ENCODE data around the gene CSNK2B. TPM values are rescaled to one million over a fixed set of nuclear protein-coding genes. Genes with fewer than 3 reads are reported as not detected.
A peak's percentile ranks its signal among the peaks of the same experiment; 100 is the strongest.

Gene CSNK2B
- total and polyA plus RNA-seq, 10 of the 15 experiments (the other 5 are each of a cell fraction or from before 2014, with no cell fraction given), result 56.3 to 405 (median 286) TPM

DNA sequence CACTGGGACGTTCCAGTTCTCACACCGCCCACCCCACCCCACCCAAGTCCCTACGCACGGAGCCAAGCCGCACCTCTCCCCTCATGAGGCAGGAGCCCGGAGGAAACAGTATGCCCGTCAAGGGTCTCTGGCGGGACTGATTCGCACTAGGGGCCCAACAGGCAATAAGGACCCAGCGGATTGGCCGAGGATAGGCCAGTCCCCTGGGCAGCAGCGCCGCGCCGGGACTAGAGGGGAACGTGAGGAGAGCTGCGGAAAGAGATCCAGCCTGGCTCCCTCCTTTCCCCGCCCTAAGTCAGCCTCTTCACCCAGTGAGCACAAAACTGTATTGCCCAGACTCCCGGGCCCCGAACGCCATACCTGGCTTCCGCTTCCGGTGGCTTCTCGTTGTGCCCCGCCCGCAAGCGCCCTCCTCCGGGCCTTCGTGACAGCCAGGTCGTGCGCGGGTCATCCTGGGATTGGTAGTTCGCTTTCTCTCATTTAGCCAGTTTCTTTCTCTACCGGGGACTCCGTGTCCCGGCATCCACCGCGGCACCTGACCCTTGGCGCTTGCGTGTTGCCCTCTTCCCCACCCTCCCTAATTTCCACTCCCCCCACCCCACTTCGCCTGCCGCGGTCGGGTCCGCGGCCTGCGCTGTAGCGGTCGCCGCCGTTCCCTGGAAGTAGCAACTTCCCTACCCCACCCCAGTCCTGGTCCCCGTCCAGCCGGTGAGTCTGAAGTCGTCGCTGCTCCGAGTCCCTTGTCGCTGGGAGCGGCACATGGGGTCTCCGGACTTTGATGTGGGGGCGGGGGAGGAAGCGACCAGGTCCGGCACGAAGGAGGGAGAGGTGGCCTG, at the start of gene CSNK2B (continued):
- TF ChIP-seq, protein P1, sequence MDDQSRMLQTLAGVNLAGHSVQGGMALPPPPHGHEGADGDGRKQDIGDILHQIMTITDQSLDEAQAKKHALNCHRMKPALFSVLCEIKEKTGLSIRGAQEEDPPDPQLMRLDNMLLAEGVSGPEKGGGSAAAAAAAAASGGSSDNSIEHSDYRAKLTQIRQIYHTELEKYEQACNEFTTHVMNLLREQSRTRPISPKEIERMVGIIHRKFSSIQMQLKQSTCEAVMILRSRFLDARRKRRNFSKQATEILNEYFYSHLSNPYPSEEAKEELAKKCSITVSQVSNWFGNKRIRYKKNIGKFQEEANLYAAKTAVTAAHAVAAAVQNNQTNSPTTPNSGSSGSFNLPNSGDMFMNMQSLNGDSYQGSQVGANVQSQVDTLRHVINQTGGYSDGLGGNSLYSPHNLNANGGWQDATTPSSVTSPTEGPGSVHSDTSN (IDR thresholded peaks at IDR 0.05; ENCODE audit: insufficient replicate concordance, low read depth, low read length), result no peak
- TF ChIP-seq BACH1 (IDR thresholded peaks at IDR 0.05; ENCODE audit: borderline replicate concordance) (no peak; the same call in 1 of the 2 replicates), NFYA (IDR thresholded peaks at IDR 0.05; ENCODE audit: borderline replicate concordance, low read depth, low read length) (no peak), POLR2AphosphoS5 (IDR thresholded peaks at IDR 0.05; ENCODE audit: low read length) (peak; percentile 93), NFYB (IDR thresholded peaks at IDR 0.05; ENCODE audit: insufficient read depth, low read depth, low read length) (0 out of 2 replicates have a peak, but pooled peaks have one; percentile 28), PAX5 (IDR thresholded peaks at IDR 0.05; ENCODE audit: borderline replicate concordance, low read depth, low read length) (no peak), HDAC6 (IDR thresholded peaks at IDR 0.05; ENCODE audit: unreplicated experiment) (no peak), DPF2 (IDR thresholded peaks at IDR 0.05) (no peak), SRF (IDR thresholded peaks at IDR 0.05; ENCODE audit: low read depth in 2 of 2, low read length in 2 of 2) (peak; percentile 90 to 94), MEF2A (IDR thresholded peaks at IDR 0.05; ENCODE audit: insufficient read depth, low read depth, low read length) (no peak), EZH2 (IDR thresholded peaks at IDR 0.05; ENCODE audit: borderline replicate concordance, control insufficient read depth, low read depth, low read length) (no peak), ZNF274 (IDR thresholded peaks at IDR 0.05; ENCODE audit: insufficient read depth, insufficient read length) (no peak), PAX8 (IDR thresholded peaks at IDR 0.05) (no peak), RELA (IDR thresholded peaks at IDR 0.05; ENCODE audit: borderline replicate concordance, partially characterized antibody) (no peak), ZNF622 (IDR thresholded peaks at IDR 0.05) (no peak), RAD51 (IDR thresholded peaks at IDR 0.05) (peak; percentile 70), MTA3 (IDR thresholded peaks at IDR 0.05; ENCODE audit: borderline replicate concordance, low read length) (no peak), NR2F1 (conservative IDR thresholded peaks at IDR 0.05) (peak; percentile 59)
- TF ChIP-seq, protein P2, sequence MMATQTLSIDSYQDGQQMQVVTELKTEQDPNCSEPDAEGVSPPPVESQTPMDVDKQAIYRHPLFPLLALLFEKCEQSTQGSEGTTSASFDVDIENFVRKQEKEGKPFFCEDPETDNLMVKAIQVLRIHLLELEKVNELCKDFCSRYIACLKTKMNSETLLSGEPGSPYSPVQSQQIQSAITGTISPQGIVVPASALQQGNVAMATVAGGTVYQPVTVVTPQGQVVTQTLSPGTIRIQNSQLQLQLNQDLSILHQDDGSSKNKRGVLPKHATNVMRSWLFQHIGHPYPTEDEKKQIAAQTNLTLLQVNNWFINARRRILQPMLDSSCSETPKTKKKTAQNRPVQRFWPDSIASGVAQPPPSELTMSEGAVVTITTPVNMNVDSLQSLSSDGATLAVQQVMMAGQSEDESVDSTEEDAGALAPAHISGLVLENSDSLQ (IDR thresholded peaks at IDR 0.05), result peak; percentile 72
- TF ChIP-seq, protein P3, sequence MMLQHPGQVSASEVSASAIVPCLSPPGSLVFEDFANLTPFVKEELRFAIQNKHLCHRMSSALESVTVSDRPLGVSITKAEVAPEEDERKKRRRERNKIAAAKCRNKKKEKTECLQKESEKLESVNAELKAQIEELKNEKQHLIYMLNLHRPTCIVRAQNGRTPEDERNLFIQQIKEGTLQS (IDR thresholded peaks at IDR 0.05; ENCODE audit: borderline replicate concordance, extremely low read depth, low read depth, low read length), result peak; percentile 54; the same call in 1 of the 2 replicates
- TF ChIP-seq, protein P4, sequence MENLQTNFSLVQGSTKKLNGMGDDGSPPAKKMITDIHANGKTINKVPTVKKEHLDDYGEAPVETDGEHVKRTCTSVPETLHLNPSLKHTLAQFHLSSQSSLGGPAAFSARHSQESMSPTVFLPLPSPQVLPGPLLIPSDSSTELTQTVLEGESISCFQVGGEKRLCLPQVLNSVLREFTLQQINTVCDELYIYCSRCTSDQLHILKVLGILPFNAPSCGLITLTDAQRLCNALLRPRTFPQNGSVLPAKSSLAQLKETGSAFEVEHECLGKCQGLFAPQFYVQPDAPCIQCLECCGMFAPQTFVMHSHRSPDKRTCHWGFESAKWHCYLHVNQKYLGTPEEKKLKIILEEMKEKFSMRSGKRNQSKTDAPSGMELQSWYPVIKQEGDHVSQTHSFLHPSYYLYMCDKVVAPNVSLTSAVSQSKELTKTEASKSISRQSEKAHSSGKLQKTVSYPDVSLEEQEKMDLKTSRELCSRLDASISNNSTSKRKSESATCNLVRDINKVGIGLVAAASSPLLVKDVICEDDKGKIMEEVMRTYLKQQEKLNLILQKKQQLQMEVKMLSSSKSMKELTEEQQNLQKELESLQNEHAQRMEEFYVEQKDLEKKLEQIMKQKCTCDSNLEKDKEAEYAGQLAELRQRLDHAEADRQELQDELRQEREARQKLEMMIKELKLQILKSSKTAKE (IDR thresholded peaks at IDR 0.05; ENCODE audit: low read depth, poor library complexity, severe bottlenecking), result no peak
